Kidney (tissue), 14 donors: ENCODE data around the gene SMIM22. TPM values are rescaled to one million over a fixed set of nuclear protein-coding genes. Genes with fewer than 3 reads are reported as not detected.

Experiments
- DNase-seq, 5 donors: peaks; one replicate each; pipeline ENCODE4 v3.0.0-alpha.2; 2013 to 2020
- FAIRE-seq: peaks from 2 replicates; lab custom pipeline; 2012; peaks lifted over from hg19 to GRCh38; lab: Jason Lieb, UNC
- H3K27ac ChIP-seq, 2 donors: one replicate each; pipeline ENCODE4 v1.7.0; 2013; ENCODE audit warnings: low read depth in 2 of 2, low read length in 2 of 2, inconsistent platforms in 1 of 2
- H3K27me3 ChIP-seq: one replicate; pipeline ENCODE4 v1.7.1; 2013; ENCODE audit warnings: low read length, inconsistent platforms; ENCODE audit not compliant: control insufficient read depth, insufficient read depth
- H3K36me3 ChIP-seq, 3 donors: one replicate each; pipeline versions ENCODE4 v1.7.0 to v1.7.1; 2013; ENCODE audit warnings: low read length in 3 of 3, control low read depth in 1 of 3, inconsistent platforms in 1 of 3; ENCODE audit not compliant: insufficient read depth in 3 of 3, control insufficient read depth in 2 of 3
- H3K4me1 ChIP-seq, 3 donors: one replicate each; pipeline versions ENCODE4 v1.7.0 to v1.7.1; 2013; ENCODE audit warnings: low read length in 3 of 3, inconsistent platforms in 1 of 3, low read depth in 1 of 3; ENCODE audit not compliant: control insufficient read depth in 2 of 3, insufficient read depth in 2 of 3
- H3K4me3 ChIP-seq, 3 donors: one replicate each; pipeline versions ENCODE4 v1.7.0 to v1.8.1; 2013; ENCODE audit warnings: low read length in 3 of 3, control low read depth in 1 of 3, inconsistent platforms in 1 of 3
- H3K9ac ChIP-seq, 3 donors: one replicate each; pipeline versions ENCODE4 v1.7.0 to v1.7.1; 2013; ENCODE audit warnings: low read length in 3 of 3, control low read depth in 1 of 3, inconsistent platforms in 1 of 3
- H3K9me3 ChIP-seq, 3 donors: one replicate each; pipeline versions ENCODE4 v1.7.0 to v1.7.1; 2013; ENCODE audit warnings: low read length in 3 of 3, control low read depth in 1 of 3, inconsistent platforms in 1 of 3; ENCODE audit not compliant: control insufficient read depth in 2 of 3, insufficient read depth in 1 of 3
- CTCF ChIP-seq: IDR thresholded peaks from 3 replicates; pipeline ENCODE4 v1.5.1; 2012; ENCODE audit warnings: mild to moderate bottlenecking, moderate library complexity, borderline replicate concordance; ENCODE audit not compliant: insufficient read depth; ENCODE audit errors: extremely low read depth
- intact Hi-C: fragments of 100-400 bp; cut with DNase I; formaldehyde crosslinking; loops from one replicate; pipeline ENCODE4 v1.11.1; 2022
- polyA plus RNA-seq: library from polyadenylated mRNA; stranded (reverse); fragments of 350-450 nt; fragmentation: Illumina TruSeq; extraction: RNeasy Lipid Tissue Mini Kit (QIAGEN cat#74804); gene quantifications from one replicate; pipeline ENCODE4 v1.2.3, GENCODE V29; 2014; ENCODE audit warnings: low read depth, low replicate concordance; ENCODE audit not compliant: insufficient read depth
- total RNA-seq: library from RNA; stranded (reverse); fragmentation: NEBNext Ultra II Directional; extraction: Animal tissue kit (Norgen Biotek cat#: 25700); gene quantifications from one replicate; pipeline ENCODE4 v1.2.1, GENCODE V29; 2021
- donor health status: control.
- donor health status: control.
- donor health status: control.
- donor health status: control.
- donor health status: control.
- donor health status: DM: yes; HTN: yes; CAD: no.
- donor health status: Normal renal cell carcinoma (clear cell type).

Gene SMIM22
- total and polyA plus RNA-seq, 2 donors from 2014 or later = 36.5 to 74.2 TPM

GRCh38 chr16:4813251-4814003 lies 18.3 kb downstream of the SMIM22 start:
- Histone ChIP-seq H3K4me1 (no peaks in the 10 kb centered on the region), H3K27ac (no peak overlapping the region), H3K27me3 (no peaks in the 10 kb centered on the region), H3K4me3 (no peak overlapping the region), H3K36me3 (peaks cover 2 to 39% (median 22%) of the 10 kb centered on the region in 3 donors), H3K9ac (no peak overlapping the region), H3K9me3 (no peaks in the 10 kb centered on the region)
- no peak for DNase-seq
- no peak for FAIRE-seq
- TF ChIP-seq CTCF = no peak
- intact Hi-C loops = no loop called here

- no peaks in the 10 kb centered on the region for H3K4me1 ChIP-seq
- H3K4me3 ChIP-seq = no peak overlapping the region
- no peaks in the 10 kb centered on the region for H3K27me3 ChIP-seq
- FAIRE-seq = no peak
- no peak overlapping the region for H3K27ac ChIP-seq
- H3K9ac ChIP-seq = no peak overlapping the region
- TF ChIP-seq CTCF = no peak
- H3K9me3 ChIP-seq = no peaks in the 10 kb centered on the region
- no peak for DNase-seq
- peaks cover 4 to 41% (median 23%) of the 10 kb centered on the region in 3 donors for H3K36me3 ChIP-seq
- intact Hi-C loops = no loop called here
These were observed 18.9 kb downstream of the SMIM22 start for GRCh38 chr16:4814046-4814445.

GRCh38 chr16:4814542-4815173 lies 19.5 kb downstream of the SMIM22 start:
- no peak for TF ChIP-seq CTCF
- Histone ChIP-seq H3K36me3 (peaks cover 6 to 41% (median 23%) of the 10 kb centered on the region in 3 donors), H3K27me3 (no peaks in the 10 kb centered on the region)

More at GRCh38 chr16:4814542-4815173, 19.5 kb downstream of the SMIM22 start:
- no peak for DNase-seq
- Histone ChIP-seq H3K4me1 (no peaks in the 10 kb centered on the region), H3K9ac (no peak overlapping the region), H3K27ac (no peak overlapping the region), H3K9me3 (no peaks in the 10 kb centered on the region), H3K4me3 (no peak overlapping the region)
- intact Hi-C loops = no loop called here
- no peak for FAIRE-seq
